Tongue (tissue), 2 donors: ENCODE results near the gene RAB3D. TPM values are rescaled to one million over a fixed set of nuclear protein-coding genes. Genes with fewer than 3 reads are reported as not detected.
"Not testable (repeated sequence)": the region's sequence is repeated elsewhere in the genome, so short reads cannot be mapped to it uniquely, and the experiment has no call there.

Source experiments
- DNase-seq: peaks from one replicate; pipeline ENCODE4 v3.0.0-alpha.2; 2015
- total RNA-seq: library from RNA; depleted of rRNA; stranded (reverse); fragments of >200 nt; gene quantifications from one replicate; pipeline ENCODE4 v1.2.3, GENCODE V29; 2014

RAB3D gene
- total RNA-seq, 1 donor from 2014 or later, result 19.2 TPM

DNA sequence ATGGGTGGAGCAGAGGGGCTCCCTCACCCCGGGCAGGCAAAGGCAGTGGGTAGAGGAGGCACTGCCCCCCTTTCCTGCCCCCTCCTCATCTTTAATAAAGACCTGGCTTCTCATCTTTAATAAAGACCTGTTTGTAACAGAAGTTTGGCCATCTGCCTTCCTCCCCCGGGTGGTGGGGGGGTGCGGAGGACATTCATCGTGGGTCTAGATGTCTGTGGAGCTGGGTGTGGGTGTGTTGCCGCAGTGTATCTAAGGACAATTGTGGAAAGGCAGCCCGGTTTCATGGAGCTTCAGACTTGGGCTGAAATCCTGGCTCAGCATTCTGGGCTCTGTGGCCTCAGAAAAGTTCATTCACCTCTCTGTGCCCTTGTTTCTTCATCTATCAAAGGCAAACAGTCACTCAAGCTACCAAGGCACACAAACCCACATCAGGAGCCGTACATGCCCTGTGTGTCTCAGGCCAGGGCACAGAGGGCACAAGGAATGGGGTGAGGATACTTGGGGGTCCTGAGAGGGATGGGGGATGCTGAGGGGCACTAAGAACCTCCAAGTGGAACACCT lies 26.2 kb upstream of the RAB3D start:
- no peak for DNase-seq

DNA sequence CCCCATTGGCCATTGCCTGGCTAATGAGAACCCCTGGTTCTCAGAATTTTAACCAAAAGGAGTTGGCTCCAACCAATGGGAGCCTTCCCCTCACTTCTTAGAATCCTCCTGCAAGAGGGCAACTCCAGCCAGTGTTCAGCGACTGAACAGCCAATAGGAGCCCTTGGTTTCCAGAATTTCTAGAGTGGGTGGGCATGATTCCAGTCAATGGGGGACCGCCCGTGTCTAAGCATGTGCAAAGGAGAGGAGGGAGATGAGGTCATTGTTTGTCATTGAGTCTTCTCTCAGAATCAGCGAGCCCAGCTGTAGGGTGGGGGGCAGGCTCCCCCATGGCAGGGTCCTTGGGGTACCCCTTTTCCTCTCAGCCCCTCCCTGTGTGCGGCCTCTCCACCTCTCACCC lies 25.5 kb upstream of the RAB3D start:
- DNase-seq, result no peak

DNA sequence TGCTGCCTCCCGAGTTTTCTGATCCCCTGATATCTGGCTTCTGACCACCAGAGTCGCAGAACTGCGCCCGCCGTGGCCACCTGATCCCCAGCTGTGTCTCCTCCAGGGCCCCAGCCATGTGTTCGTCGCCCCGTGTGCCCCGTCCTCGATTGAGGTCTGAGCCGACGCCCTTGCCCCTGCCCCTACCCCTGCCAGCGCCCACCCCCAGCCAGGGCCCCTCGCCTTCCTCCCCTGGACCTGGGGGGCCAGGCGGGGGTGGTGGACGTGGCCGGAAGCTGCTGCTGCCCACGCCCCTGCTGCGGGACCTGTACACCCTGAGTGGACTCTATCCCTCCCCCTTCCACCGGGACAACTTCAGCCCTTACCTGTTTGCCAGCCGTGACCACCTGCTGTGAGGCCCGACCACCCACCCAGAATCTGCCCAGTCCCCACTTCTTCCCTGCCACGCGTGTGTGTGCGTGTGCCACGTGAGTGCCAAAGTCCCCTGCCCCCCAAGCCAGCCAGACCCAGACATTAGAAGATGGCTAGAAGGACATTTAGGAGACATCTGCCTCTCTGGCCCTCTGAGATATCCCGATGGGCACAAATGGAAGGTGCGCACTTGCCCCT lies 24.9 kb upstream of the RAB3D start:
- no peak for DNase-seq

DNA sequence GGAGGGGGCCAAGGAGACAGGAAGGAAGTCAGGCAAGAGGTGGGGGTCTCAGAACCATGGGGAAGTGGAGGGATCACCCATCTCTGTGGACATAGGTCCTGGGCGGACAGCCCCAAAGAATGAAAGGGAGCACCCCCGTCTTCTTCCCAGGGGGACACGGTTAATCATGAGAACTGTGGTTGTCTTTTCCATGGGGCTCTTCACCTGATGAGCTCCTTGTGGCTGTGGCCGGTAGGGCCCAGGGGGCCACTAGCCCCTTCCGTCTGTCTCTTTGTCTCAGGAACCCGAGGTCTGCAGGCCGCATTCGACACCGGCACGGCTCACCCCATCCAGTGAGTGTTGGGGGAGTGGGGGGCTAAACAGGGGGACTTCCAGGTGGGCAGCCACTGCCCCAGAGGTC lies 24.4 kb upstream of the RAB3D start:
- no peak for DNase-seq

DNA sequence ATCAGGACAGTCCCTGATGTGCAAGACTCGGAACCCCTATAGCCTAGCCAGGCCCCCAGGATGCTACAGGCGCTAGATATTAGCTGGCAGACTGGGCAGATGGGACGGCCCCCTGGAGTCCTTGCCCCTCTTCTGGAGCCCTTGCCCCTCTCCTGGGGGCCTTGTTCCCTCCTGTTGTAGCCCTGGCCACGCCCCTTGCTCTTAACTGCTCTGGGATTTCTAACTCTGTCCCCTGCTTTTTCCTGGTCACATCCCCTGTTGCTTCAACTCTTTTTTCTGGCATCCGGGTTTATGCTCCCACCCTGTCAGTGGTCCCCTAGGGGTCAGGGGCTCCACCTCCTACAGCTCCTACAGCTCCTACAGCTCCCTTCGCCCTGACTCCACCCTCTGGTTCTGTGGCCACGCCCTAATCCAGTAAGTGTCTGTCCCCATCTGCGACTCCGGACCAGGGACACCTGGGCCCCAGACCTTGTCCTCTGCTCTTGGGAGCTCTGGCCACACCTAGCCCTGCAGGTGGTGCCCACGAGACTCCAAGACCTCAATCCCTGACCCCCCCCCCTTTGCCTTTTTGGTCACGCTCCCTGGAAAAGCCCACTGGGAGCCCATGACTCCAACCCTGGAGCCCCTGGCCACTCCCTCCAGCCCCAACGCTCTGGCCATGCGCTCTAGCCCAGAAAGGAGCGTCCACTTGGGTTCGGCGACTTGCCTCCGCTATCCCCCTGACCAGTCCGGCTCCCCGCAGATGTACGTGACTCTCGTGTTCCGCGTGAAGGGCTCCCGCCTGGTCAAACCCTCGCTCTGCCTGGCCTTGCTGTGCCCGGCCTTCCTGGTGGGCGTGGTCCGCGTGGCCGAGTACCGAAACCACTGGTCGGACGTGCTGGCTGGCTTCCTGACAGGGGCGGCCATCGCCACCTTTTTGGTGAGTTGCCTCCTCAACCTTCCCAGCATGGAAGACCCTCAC lies 22.6 kb upstream of the RAB3D start:
- no peak for DNase-seq

DNA sequence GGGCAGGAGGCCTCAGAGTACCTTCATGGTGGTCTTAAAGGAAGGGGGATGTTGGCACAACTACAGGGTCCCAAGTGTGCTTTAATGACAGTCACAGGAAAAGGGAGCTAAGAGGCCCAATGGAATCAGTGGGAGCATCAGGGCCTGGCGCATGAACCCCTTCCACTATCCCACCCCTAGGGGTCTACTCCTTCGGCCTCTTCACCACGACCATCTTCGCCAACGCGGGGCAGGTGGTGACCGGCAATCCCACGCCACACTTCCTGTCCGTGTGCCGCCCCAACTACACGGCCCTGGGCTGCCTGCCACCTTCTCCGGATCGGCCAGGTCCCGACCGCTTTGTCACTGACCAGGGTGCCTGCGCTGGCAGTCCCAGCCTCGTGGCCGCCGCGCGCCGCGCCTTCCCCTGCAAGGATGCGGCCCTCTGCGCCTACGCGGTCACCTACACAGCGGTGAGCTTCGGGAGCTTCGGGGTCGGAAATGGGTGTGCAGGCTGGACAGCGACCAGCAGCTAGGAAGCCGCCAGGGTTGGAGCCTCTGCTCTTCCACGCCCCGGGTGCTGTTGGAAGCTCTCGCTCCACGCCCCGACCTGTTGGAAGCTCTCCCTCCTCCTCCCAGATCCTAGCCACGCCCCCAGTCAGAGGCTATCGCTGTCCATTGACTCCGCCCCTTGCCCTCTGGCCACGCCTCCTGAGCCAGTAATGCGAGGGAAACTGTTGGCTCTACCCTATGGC lies 21.7 kb upstream of the RAB3D start:
- DNase-seq, result peak; percentile 49

DNA sequence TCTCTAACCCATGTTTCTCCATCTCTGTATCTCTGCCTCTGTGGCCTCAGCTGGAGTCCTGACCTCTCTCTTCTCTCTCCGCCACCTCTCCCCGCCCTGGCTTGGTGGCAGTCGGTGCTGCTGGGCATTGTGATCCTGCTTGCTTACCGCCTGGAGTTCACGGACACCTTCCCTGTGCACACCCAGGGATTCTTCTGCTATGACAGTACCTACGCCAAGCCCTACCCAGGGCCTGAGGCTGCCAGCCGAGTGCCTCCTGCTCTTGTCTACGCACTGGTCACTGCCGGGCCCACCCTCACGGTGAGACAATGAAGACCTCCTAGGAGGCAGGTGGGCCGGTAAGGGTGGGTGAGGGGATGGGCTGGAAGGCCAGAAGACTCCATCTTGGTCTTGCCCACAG lies 20.0 kb upstream of the RAB3D start:
- no peak for DNase-seq

DNA sequence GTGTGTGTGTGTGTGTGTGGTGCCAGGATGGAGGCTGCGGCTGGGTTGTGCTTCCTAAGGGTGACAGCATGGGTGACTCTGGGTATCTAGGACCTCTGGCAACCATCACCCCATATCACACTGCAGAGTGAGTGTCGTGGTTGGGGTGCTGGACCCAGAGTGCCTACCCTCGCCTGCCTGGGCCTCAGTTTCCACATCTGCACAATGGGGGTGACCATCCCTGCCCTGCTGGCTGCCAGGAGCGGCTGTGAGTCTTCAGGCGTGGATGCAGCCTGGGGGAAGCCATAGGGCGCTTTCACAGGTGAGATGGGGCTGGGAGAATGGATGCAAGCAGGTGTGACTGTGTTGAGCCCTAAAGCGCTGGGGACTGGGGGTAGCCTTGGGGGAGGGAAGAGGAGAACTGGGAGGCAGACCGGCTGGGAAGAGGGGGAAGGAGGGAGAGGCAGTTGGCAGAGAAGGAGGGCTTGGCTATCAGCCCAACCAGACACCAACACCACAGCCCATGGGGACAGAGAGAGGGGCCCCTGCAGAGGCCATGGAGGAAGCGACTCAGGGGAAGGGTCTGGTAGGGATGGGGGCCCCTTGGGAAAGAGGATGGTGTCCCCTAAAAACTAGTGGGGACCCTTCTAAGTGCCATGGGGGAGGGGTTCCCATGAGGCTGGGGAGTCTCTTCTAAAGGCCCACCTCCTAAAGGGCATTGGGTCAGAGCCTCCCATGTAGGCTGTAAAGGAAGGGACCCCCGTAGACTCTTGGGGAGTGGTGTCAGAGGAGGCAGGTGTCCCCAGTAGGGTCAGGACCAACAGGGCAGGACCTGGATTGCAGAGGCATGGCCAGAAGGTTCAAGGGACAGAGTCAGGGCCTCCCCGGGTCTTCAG lies 17.5 kb upstream of the RAB3D start:
- DNase-seq, result no peak

DNA sequence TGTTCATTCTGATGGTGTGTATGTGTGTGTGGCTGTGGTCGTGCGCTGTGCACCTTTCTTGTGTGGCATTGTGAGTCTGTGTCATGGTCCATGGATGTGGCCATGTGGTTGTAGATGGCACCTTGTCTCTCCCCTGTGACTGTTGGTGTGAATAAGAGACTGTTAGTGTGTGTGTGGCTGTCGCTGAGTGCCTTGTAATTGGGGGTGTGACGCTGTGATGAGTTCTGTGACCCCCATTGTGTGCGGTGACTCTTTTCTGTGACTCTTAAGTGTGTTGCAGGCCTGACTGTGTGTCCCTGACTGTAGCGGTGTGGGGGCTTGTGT lies 16.6 kb upstream of the RAB3D start:
- no peak for DNase-seq

DNA sequence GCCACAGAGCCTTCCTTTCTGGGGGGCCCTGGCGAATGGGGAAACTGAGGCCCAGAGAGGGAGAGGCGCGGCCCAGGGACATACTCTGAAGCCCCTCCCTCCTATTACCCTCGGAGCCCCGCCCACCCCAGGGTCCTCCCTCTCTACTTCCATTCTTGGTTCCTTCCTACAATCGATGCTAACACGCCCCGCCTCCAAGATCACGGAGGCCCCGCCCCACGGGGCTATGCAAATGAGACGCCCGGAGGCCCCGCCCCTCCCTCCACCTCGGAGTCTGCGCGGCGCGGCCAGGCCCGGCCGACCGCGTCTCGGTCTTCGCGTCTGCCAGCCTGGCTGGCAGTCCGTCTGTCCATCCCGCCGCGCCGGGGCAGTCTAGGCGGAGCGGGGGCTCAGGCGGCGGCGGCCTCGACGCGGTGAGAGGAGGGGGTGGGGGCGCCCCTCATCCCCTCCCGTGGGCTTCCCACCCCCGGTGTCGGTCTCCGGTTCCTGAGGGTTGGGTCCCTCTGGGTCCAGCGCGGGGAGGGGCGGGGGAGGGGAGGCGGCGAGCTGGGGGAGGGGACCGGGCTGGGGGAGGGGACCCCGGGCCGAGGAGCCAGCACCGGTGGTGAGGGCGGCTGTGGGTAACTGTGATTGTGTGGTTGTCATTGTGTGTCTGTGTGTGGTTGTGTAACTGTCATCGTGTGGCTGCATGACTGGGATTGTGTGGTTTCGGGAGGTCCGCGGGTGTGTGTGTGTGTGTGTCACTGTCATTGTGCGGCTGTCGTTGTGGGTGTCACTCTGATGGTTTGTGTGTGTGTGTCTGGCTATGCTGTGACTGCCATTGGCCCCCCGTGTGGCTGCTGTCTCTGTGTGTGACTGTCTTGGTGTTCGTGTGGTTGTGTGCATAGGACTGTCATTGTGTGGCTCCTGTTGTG lies 16.0 kb upstream of the RAB3D start, which contains the start of gene PLPPR2:
PLPPR2 (plus strand) TSS at position 273 of the 914 bp plus-strand sequence. CDS start 2,242 bp downstream, outside the sequence.
- peak; percentile 91 for DNase-seq

DNA sequence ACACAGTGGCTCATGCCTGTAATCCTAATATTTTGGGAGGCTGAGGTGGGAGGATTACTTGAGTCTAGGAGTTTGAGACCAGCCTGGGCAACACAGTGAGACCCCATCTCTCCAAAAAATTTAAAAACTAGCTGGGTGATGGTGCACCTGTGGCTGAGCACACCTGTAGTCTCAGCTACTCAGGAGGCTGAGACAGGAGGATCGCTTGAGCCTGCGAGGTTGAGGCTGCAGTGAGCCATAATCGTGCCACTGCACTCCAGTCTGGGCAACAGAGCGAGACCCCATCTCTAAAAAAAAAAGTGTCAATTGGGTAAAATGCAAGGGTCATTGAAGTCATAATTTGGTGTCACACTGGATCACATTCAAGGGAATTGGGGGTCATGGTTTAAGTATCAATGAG lies 14.6 kb upstream of the RAB3D start:
- not testable (repeated sequence) for DNase-seq

DNA sequence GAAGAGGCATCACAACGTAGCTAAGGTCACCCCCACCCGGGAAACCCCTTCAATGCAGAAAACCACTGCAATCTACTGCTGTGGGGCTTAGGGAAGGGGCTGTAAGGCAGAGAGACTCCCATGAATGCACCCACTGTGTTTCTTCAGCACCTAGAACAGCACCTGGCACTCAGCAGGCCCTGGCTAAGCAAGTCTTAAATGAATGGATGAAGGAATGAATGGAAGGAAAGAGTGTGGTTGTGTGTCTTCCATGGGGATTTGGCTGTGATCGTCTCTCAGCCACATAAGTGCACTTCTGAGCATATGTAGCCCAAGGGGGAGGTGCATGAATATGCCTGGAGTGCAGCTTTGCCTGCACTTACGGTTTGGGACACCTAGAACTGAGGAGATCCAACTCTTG lies 9.7 kb upstream of the RAB3D start:
- DNase-seq, result no peak

DNA sequence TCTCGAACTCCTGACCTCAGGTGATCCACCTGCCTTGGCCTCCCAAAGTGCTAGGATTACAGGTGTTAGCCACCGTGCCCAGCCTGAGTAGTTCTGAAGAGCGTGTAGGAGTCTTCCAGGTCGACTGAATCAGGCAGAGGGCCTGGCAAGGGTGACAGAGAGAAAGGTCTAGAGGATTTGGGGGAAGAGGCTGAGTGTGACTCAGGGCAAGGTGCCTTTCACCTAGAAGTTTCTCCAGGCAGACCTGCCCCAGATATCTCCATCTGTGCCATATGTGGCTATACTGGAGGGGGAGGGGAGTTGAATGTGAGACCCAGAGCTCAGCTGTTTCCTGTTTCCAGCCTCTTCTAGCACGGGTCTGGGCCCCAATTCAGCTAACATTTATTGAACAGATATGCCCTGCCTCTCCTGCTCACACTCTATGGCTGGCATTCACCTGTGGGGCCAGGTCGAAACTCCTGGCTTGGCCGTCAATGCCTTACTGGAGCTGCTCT lies 8.1 kb upstream of the RAB3D start:
- no peak for DNase-seq

DNA sequence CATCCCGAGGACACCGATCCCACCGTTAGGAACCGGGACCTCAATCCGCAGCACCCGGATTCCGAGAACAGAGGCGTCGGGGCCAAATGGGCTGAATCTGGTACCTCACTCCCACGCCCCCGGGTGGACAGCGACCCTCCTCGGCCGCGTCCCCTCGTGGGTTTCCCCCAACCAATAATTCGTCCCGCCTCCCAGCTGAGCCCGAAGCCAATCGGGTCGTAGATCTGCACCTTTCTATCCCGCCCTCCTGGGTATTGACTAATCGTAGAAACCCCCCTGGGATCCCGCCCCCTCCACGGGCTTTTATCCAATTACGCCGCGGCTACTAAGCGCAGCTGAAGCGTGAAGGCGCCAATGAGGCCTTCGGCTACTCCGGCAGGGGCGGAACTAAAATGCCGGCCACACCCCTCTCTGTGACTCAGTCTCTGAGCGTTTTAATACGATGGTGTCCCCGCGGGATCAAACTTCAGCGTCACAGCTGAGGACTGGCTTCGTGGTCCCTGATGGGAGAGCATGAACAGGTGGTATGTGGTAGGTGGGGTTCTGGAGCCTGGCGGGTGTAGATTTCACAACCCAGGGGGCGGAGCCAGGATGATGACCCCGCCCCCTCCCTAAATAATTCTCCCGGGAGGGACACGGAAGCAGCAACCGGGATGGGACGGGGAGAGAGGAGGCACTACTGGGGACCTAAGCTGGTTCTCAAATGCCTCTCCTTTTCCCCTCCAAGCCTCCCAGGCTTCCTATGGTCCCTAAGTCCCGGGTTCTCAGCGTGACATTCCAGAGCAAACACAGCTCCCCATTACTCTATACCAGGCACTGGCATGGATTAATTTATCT lies 6.9 kb upstream of the RAB3D start, which contains the start of the genes CCDC159 and TMEM205:
CCDC159 (plus strand) TSS at position 416 of the 837 bp plus-strand sequence; CDS start at position 504, 88 bp downstream.
TMEM205 (minus strand) TSS at position 165 of the 837 bp plus-strand sequence. CDS start 649 bp downstream, outside the sequence.
- DNase-seq, result peak; percentile 99

DNA sequence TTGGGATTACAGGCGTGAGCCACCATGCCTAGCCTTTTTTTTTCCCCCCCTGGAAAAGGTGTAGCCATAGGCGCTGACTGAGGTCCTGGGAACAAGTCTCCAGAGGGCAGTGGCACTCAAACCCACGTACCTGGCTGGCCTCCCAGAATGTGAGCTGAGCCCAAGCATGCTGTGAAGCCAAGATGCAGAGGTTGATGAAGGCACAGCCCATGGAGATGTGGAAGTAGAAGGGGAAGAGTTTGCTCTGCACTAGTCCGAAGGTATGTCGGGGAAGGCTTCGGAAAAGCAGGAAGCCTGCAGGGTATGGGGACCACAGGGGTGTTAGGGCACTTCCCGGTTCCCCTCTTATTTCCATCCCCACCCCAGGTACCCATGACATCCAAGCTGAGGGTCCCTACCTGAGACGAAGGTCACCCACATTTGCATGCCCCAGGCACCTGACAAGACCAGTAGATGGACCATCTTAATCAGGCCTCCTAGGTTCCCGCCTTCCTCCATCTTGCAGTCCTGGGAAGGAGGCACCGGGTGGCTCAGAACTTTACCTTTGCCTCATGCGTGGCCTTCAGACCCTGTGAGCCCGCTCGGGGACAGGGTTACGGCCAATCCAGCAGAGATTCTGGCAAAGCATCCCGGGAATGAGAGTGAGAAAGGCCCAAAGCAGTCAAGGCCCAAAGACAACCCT lies 5.8 kb upstream of the RAB3D start:
- no peak for DNase-seq

DNA sequence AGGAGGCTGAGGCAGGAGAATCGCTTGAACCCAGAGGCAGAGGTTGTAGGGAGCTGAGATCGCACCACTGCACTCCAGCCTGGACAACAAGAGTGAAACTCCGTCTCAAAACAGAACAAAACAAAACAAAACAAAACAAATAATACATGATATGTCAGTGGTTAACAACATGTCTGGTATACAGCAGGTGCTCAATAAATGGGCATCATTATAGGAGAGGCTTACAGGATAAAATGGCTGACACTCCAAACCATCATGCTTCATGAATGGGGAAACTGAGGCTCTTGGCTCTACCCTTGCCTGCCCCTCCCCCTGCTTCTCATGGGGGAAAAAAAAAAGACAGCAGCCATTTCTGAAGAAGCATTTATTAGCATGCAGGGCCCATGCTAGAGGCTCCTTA lies 3.0 kb upstream of the RAB3D start:
- DNase-seq, result no peak

DNA sequence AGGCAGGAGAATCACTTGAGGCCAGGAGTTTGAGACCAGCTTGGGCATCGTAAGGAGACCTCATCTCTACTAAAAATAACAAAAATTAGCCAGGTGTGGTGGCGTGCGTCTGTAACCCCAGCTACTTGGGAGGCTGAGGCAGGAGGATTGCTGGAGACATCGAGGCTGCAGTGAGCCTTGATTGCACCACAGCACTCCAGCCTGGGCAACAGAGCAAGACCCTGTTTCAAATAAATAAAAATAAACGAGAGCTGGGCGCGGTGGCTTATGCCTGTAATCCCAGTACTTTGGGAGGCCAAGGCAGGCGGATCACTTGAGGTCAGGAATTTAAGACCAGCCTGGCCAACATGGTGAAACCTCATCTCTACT lies 626 bp upstream of the RAB3D start:
- not testable (repeated sequence) for DNase-seq

DNA sequence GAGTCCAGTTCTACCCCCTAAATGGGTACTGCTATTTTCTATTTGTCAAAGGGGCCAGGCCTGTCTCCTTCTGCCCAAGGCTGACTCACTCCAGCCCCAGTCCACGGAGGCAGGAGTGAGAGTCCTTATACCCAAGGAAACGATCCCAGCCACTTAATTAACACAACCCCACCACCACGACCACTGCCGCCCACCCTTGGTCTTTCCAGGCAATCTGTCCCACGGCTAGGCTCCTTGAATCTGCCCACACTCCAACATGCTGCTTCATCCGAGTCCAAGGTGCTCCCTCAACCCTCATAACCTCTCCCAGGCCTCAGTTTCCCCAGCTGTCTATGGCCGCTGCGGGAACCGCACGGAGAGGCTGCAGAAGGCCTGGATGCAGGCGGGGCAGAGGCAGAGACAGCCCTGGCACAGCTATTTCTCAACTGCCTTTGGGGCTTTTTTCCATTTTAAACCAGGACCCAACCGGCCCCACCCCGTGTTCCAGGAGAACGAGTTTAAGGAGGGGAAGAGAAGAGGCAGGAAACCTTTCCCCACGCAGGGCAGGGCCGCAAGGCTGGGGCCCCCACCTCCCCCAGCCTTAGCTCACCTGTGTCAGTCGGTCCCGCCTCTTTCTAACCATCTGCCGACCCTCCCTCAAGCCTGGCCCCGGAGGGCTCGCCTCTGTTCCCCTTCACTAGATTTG lies 746 bp downstream of the RAB3D start:
- peak; percentile 45 for DNase-seq
